Tibial nerve (tissue), 4 donors: Measurements from ENCODE around the gene FUT6. TPM values are rescaled to one million over a fixed set of nuclear protein-coding genes. Genes with fewer than 3 reads are reported as not detected.

ENCODE experiments used
- DNase-seq, 2 donors: peaks; one replicate each; pipeline ENCODE4 v3.0.0-alpha.2; 2019; ENCODE audit warnings: low spot score in 2 of 2
- H3K27ac ChIP-seq, 4 donors: fragments of 200-600 bp; sonication (generic) in 3 of 4; one replicate each; pipeline ENCODE4 v1.5.1; 2017 to 2019; ENCODE audit warnings: mild to moderate bottlenecking in 1 of 4
- H3K27me3 ChIP-seq, 2 donors: fragments of 200-600 bp; sonication (generic) in 1 of 2; one replicate each; pipeline versions ENCODE4 v1.5.1 to v1.6.0; 2017 to 2019
- H3K36me3 ChIP-seq, 3 donors: fragments of 200-600 bp; sonication (generic); one replicate each; pipeline ENCODE4 v1.5.1; 2018 to 2019
- H3K4me1 ChIP-seq, 4 donors: fragments of 200-600 bp; sonication (generic) in 3 of 4; one replicate each; pipeline ENCODE4 v1.5.1; 2017 to 2019
- H3K4me3 ChIP-seq, 4 donors: fragments of 200-600 bp; sonication (generic) in 3 of 4; one replicate each; pipeline ENCODE4 v1.5.1; 2017 to 2019; ENCODE audit warnings: mild to moderate bottlenecking in 1 of 4, moderate library complexity in 1 of 4
- H3K9me3 ChIP-seq, 4 donors: fragments of 200-600 bp; sonication (generic) in 3 of 4; one replicate each; pipeline ENCODE4 v1.5.1; 2017 to 2019
- EP300 ChIP-seq, 2 donors: sonication (generic); formaldehyde crosslinking; IDR thresholded peaks; one replicate each; pipeline ENCODE4 v1.6.1; 2017; ENCODE audit warnings: antibody characterized with exemption in 2 of 2, mild to moderate bottlenecking in 1 of 2
- POLR2A ChIP-seq, 2 donors: fragments of 450-650 bp; IDR thresholded peaks; one replicate each; pipeline ENCODE4 v1.6.1; 2017; ENCODE audit warnings: antibody characterized with exemption in 2 of 2, mild to moderate bottlenecking in 2 of 2, moderate library complexity in 2 of 2
- WGBS, 2 donors: methylation state at CpG; one replicate each; pipeline ENCODE4 v1.1.5; 2018; 5-methylcytosine and 5-hydroxymethylcytosine counted together
- total RNA-seq, 4 donors: library from RNA; depleted of rRNA; stranded (reverse); fragments of >200 nt; gene quantifications; one replicate each; pipeline ENCODE4 v1.1.0, GENCODE V29; 2016
- TF ChIP-seq, protein P1 (sequence below), 5 experiments: fragments of 200-600 bp in 3 of 5; fragments of 450-650 bp in 2 of 5; sonication (generic) in 3 of 5; IDR thresholded peaks; one replicate each; pipeline ENCODE4 v1.5.1; 2016 to 2019; ENCODE audit warnings: antibody characterized with exemption in 5 of 5, mild to moderate bottlenecking in 3 of 5, moderate library complexity in 2 of 5

The FUT6 gene
- total RNA-seq, 4 donors from 2014 or later, result not detected

- Histone ChIP-seq H3K27ac (peak overlapping the region; percentile 94 to 98 (median 96)), H3K4me1 (peaks cover 0 to 9% (median 2%) of the 10 kb centered on the region in 4 donors), H3K36me3 (peaks cover 3 to 51% (median 21%) of the 10 kb centered on the region in 3 donors), H3K27me3 (no peaks in the 10 kb centered on the region), H3K4me3 (peak overlapping the region; percentile 63 to 86 (median 78)), H3K9me3 (no peaks in the 10 kb centered on the region)
- no peak for DNase-seq
- WGBS, 2 donors, result 76 to 83% methylated on average over 26 of the region's 26 CpGs
- TF ChIP-seq, protein P1, sequence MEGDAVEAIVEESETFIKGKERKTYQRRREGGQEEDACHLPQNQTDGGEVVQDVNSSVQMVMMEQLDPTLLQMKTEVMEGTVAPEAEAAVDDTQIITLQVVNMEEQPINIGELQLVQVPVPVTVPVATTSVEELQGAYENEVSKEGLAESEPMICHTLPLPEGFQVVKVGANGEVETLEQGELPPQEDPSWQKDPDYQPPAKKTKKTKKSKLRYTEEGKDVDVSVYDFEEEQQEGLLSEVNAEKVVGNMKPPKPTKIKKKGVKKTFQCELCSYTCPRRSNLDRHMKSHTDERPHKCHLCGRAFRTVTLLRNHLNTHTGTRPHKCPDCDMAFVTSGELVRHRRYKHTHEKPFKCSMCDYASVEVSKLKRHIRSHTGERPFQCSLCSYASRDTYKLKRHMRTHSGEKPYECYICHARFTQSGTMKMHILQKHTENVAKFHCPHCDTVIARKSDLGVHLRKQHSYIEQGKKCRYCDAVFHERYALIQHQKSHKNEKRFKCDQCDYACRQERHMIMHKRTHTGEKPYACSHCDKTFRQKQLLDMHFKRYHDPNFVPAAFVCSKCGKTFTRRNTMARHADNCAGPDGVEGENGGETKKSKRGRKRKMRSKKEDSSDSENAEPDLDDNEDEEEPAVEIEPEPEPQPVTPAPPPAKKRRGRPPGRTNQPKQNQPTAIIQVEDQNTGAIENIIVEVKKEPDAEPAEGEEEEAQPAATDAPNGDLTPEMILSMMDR (IDR thresholded peaks at IDR 0.05), result no peak
- no peak for TF ChIP-seq POLR2A (IDR thresholded peaks at IDR 0.05)
- no peak for TF ChIP-seq EP300 (IDR thresholded peaks at IDR 0.05)
These were observed 49.5 kb downstream of the FUT6 start for GRCh38 chr19:5789886-5790558.

- WGBS, 2 donors, result 94 to 96% methylated on average over 33 to 36 of the region's 39 CpGs
- no peaks in the 10 kb centered on the region for H3K27me3 ChIP-seq
- peaks cover 0 to 9% (median 2%) of the 10 kb centered on the region in 4 donors for H3K4me1 ChIP-seq
- H3K9me3 ChIP-seq, result no peaks in the 10 kb centered on the region
- TF ChIP-seq EP300 (IDR thresholded peaks at IDR 0.05) (no peak), POLR2A (IDR thresholded peaks at IDR 0.05) (no peak)
- TF ChIP-seq, protein P1 (IDR thresholded peaks at IDR 0.05), result no peak
- no peak for DNase-seq
- no peak overlapping the region for H3K27ac ChIP-seq
- H3K4me3 ChIP-seq, result no peak overlapping the region
- peaks cover 3 to 57% (median 21%) of the 10 kb centered on the region in 3 donors for H3K36me3 ChIP-seq
These were observed 50.1 kb downstream of the FUT6 start for GRCh38 chr19:5789351-5789761.

GRCh38 chr19:5788422-5788821, 51.1 kb downstream of the FUT6 start:
- Histone ChIP-seq H3K4me3 (no peak overlapping the region), H3K36me3 (peaks cover 3 to 67% (median 21%) of the 10 kb centered on the region in 3 donors), H3K27me3 (no peaks in the 10 kb centered on the region), H3K4me1 (peaks cover 0 to 9% (median 2%) of the 10 kb centered on the region in 4 donors), H3K9me3 (no peaks in the 10 kb centered on the region), H3K27ac (no peak overlapping the region)
- DNase-seq, result no peak
- TF ChIP-seq EP300 (IDR thresholded peaks at IDR 0.05) (no peak), POLR2A (IDR thresholded peaks at IDR 0.05) (no peak)
- TF ChIP-seq, protein P1 (IDR thresholded peaks at IDR 0.05), result no peak
- 92 to 95% methylated on average over 5 of the region's 5 CpGs for WGBS, 2 donors

- 90 to 96% methylated on average over 15 to 33 of the region's 39 CpGs for WGBS, 2 donors
- H3K4me1 ChIP-seq, result peaks cover 0 to 9% (median 2%) of the 10 kb centered on the region in 4 donors
- no peaks in the 10 kb centered on the region for H3K9me3 ChIP-seq
- H3K27me3 ChIP-seq, result no peaks in the 10 kb centered on the region
- H3K4me3 ChIP-seq, result no peak overlapping the region
- no peak overlapping the region for H3K27ac ChIP-seq
- TF ChIP-seq, protein P1 (IDR thresholded peaks at IDR 0.05), result no peak
- TF ChIP-seq EP300 (IDR thresholded peaks at IDR 0.05) (no peak), POLR2A (IDR thresholded peaks at IDR 0.05) (no peak)
- DNase-seq, result no peak
- peaks cover 3 to 73% (median 21%) of the 10 kb centered on the region in 3 donors for H3K36me3 ChIP-seq
These were observed 51.9 kb downstream of the FUT6 start for GRCh38 chr19:5787409-5788182.
